ENCODE measurements around the gene SGSM1. TPM values are rescaled to one million over a fixed set of nuclear protein-coding genes. Genes with fewer than 3 reads are reported as not detected.

The SGSM1 gene
- total RNA-seq, 2 experiments from 2014 or later, result 0.27 TPM; not detected in 1

DNA sequence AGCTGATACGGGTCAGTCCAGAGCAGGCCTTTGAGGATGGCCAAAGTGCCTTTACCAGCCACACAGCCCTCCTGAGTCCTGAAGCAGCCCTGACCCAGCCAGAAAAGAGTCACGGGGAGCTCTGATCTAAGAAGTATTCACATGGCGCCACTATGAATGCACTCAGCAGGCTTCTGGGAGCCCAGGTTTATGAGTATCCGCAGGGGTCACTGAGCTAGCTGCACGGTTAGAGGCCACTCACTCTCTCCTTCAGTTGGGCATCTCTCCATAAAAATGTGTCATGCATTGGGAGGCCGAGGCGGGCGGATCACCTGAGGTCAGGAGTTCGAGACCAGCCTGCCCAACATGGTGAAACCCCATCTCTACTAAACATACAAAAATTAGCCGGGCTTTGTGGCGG, 156.8 kb downstream of the SGSM1 start:
- CTCF ChIA-PET, result interaction anchor here (1.1 to 1.2 kb wide), 2 partner anchors 11 to 25 kb away, joined by 4 to 6 read pairs; no protein-coding TSS in a partner anchor
- POLR2A ChIA-PET, result no interaction called here

DNA sequence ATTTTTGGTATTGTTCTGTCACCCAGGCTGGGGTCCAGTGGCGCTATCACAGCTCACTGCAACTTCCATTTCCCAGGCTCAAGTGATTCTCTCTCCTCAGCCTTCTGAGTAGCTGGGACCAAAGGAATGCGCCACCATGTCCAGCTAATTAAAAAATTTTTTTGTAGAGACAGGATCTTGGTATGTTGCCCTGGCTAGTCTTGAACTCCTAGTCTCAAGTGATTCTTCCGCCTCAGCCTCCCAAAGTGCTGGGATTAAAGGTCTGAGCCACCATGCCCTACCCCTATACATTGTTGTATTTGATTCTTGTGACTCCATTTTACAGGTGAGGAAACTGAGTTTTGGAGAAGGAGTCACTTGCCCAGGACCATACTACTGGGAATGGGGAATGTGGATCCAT, 158.4 kb downstream of the SGSM1 start:
- ChIA-PET CTCF (no interaction called here), POLR2A (no interaction called here)

DNA sequence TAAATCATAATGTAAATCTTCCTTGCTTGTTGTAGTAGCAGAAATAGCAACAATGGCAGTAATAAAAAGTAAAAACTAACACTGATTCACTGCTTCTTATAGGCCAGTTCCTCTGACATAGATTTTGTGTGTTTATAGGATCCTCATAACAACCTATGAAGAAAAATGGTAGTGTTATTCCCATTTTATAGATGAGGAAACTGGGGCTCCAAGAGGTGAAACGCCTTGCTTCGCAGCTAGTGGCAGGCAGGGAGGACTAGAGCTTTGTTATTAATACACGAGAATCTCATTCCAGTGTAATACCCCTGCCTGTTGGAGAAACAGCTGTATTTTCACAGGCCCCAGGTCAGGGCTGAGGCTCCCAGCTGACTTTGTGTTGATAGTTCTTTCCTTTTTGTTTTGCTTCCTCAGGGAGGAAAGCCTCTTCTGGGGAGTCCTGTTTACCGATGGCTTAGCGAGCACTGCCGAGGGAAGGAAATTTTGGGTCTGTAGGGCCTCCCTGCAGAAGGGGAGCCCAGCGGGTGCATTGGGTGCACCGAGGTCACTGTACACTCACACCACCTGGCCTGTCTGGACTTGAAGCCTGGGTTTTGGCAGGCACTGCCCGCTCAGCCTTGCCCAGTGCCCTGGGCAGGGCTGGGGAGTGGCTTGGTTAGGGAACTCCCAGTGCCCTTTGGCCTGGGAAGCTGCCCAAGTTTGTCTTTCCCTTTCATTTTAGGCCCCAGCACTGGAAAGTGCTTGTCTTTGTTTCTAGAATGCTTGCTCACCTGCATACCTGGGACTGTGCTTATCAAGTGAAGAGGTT, 160.0 kb downstream of the SGSM1 start:
- ChIA-PET CTCF (no interaction called here), POLR2A (no interaction called here)

- CTCF ChIA-PET, result interaction anchor here (0.6 to 1.0 kb wide), 2 partner anchors 32 to 89 kb away, joined by 3 read pairs; no protein-coding TSS in a partner anchor
- POLR2A ChIA-PET, result no interaction called here
Observed at GRCh38 chr22:24968066-24968561, 162.1 kb downstream of the SGSM1 start.

GRCh38 chr22:24969560-24970301, 163.7 kb downstream of the SGSM1 start:
- CTCF ChIA-PET, result no interaction called here

DNA sequence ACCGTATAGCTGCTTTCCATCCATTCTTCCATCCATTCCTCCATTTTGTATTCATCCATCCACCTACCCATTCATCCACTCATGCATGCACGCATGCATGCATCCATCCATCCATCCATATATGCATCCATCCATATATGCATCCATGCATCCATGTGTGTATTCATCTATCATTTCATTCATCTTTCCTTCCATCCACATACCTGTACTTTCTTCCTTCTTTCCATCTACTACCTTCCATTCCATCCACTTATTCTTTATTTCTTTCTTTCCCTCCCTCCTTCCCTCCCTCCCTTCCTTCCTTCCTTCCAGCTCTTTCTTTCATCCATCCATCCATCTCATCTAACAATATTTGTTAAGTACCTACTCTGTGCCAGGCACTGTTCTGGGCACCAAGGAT, 166.4 kb downstream of the SGSM1 start:
- CTCF ChIA-PET, result no interaction called here
- POLR2A ChIA-PET, result no interaction called here

More at GRCh38 chr22:24969560-24970301, 163.7 kb downstream of the SGSM1 start:
- POLR2A ChIA-PET, result no interaction called here

GRCh38 chr22:24973872-24974271, 167.9 kb downstream of the SGSM1 start:
- CTCF ChIA-PET, result interaction anchor here (1.0 to 1.2 kb wide), 2 partner anchors 22 to 75 kb away, joined by 3 to 5 read pairs; no protein-coding TSS in a partner anchor
- POLR2A ChIA-PET, result no interaction called here

DNA sequence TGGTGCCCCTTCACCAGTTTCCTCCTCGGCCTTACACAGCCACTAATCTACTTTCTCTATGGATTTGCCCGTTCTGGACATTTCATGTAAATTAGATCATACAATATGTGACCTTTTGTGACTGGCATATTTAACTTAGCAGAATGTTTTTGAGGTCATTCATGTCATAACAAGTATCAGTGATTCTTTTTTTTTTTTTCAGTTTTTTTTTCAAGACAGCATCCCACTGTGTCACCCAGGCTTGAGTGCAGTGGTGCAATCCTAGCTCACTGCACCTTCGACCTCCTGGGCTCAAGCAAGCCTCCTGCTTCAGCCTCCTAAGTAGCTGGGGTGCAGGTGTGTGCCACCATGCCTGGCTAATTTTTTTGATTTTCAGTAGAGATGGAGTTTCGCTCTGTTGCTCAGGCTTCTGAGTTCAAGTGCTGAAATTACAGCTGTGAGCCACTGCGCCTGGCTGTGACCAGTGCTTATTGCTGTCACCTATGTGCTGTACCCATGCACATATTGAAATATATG, 169.2 kb downstream of the SGSM1 start:
- CTCF ChIA-PET, result no interaction called here

DNA sequence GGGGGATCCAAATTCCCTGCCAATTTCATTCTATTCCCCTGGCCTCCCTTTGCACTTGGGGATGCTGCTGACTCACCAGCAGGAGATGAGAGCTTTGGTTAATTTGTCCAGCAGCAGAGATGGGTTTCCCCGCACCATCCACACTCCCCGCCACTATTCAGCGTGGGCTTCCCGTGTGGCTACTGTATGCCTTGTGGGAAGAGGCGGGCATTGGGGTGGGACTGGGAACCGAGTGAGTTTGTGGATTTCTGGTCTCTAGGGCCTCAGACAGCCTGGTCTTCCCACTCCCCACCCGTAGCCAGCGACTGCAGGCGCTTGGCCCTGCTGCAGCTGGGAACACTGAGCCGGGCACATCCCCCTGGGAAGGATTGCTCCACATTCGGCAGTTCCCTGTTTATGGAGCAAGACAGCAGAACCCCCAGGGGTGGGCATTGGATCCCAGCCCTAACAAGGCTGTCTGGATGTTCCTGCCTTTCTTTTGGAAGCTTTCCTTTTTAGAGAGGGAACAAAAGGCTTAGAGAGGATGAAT, 169.9 kb downstream of the SGSM1 start:
- POLR2A ChIA-PET, result no interaction called here
- CTCF ChIA-PET, result interaction anchor here (0.6 kb wide), 1 partner anchor 36 kb away, joined by 3 read pairs; no protein-coding TSS in a partner anchor

More for the DNA sequence above, 169.2 kb downstream of the SGSM1 start:
- POLR2A ChIA-PET, result no interaction called here

DNA sequence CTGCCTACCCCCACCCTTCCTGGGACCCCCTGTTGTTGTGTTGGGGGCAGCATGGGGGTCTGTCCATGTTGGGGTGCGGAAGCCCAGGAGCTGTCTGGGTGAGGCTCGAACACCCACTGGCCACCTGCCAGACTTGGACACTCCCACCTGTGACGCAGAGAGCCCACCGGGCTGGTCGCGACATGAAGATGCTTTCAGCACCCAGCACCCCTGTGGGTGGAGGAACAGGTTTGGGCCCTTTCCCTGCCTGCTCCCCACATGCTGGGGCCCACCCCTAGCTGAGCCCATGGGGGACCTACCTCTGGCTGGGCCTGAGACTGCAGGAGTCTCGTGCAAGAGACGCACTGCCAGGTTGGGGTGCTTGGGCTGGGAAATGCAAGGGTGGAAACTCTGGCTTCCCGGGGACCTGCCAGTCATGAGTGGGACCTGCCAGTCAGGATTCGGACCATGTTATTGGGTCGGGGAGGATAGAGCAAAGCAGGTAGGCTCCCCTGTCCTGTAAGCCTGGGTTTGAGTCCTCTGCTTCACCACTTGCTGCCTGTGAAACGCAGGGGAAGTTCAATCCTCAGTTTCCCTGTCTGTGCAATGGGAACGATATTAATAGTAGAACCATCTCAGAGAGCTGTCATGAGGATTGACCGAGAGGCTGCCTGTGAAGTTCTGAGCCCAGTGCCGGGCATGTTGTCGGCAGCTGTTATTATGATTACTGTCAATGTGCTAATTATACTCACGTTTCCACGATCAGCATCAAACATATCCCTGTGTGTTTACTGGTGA, 170.6 kb downstream of the SGSM1 start:
- POLR2A ChIA-PET, result no interaction called here
- CTCF ChIA-PET, result interaction anchor here (0.6 kb wide), 1 partner anchor 37 kb away, joined by 3 read pairs; no protein-coding TSS in a partner anchor

Other genes with a start within 250 kb of the SGSM1 start
- gene LRRC75B, start 213.1 kb upstream of the SGSM1 start, total RNA-seq, result 1 to 10 TPM; 1.3 to 1.7 TPM
- gene GGT1, start 203.0 kb upstream of the SGSM1 start, total RNA-seq, result 10 to 100 TPM; 40.5 to 42.0 TPM
- gene PIWIL3, start 31.5 kb upstream of the SGSM1 start, total RNA-seq, result not detected
- not detected for gene LHFPL7, start 140.5 kb downstream of the SGSM1 start, total RNA-seq
- gene KIAA1671, start 146.5 kb downstream of the SGSM1 start, total RNA-seq, result 10 to 100 TPM in 1 of 2 experiments, 1 to 10 TPM in 1; 9.4 to 10.6 TPM

All from activated CD8-positive, alpha-beta memory T cell treated with anti-CD3 and anti-CD28 coated beads for 36 hours (primary cell).